ENCODE data around the gene ARHGAP36. TPM values are rescaled to one million over a fixed set of nuclear protein-coding genes. Genes with fewer than 3 reads are reported as not detected.

ARHGAP36 gene
- total RNA-seq = not detected in 2 replicates

- no peak for DNase-seq (ENCODE audit: low read depth in 2 of 2)
Measured at GRCh38 chrX:131058136-131058868, at the start of gene ARHGAP36. Gene ARHGAP36 (plus strand): TSS chrX:131058346. CDS start chrX:131081666, 23,320 bp downstream.

GRCh38 chrX:131010186-131010585 is 48.0 kb upstream of the ARHGAP36 start:
- DNase-seq (ENCODE audit: low read depth in 2 of 2) = no peak

- DNase-seq (ENCODE audit: low read depth in 2 of 2) = no peak
Measured at GRCh38 chrX:131025336-131025735, 32.8 kb upstream of the ARHGAP36 start.

GRCh38 chrX:131032354-131033230 is 25.6 kb upstream of the ARHGAP36 start:
- no peak for DNase-seq (ENCODE audit: low read depth in 2 of 2)

- no peak for DNase-seq (ENCODE audit: low read depth in 2 of 2)
Measured at GRCh38 chrX:131034063-131034462, 24.1 kb upstream of the ARHGAP36 start.

GRCh38 chrX:131040781-131041180 is 17.4 kb upstream of the ARHGAP36 start:
- DNase-seq (ENCODE audit: low read depth in 2 of 2) = no peak

- DNase-seq (ENCODE audit: low read depth in 2 of 2) = no peak
Measured at GRCh38 chrX:131041667-131042066, 16.5 kb upstream of the ARHGAP36 start.

GRCh38 chrX:131045726-131046125 is 12.4 kb upstream of the ARHGAP36 start:
- no peak for DNase-seq (ENCODE audit: low read depth in 2 of 2)

GRCh38 chrX:131046596-131046995 is 11.6 kb upstream of the ARHGAP36 start:
- no peak for DNase-seq (ENCODE audit: low read depth in 2 of 2)

GRCh38 chrX:131047180-131047579 is 11.0 kb upstream of the ARHGAP36 start:
- no peak for DNase-seq (ENCODE audit: low read depth in 2 of 2)

- no peak for DNase-seq (ENCODE audit: low read depth in 2 of 2)
Measured at GRCh38 chrX:131053076-131053475, 5.1 kb upstream of the ARHGAP36 start.

- no peak for DNase-seq (ENCODE audit: low read depth in 2 of 2)
Measured at GRCh38 chrX:131054906-131055305, 3.2 kb upstream of the ARHGAP36 start.

- no peak for DNase-seq (ENCODE audit: low read depth in 2 of 2)
Measured at GRCh38 chrX:131057706-131058105, 440 bp upstream of the ARHGAP36 start.

- DNase-seq (ENCODE audit: low read depth in 2 of 2) = no peak
Measured at GRCh38 chrX:131059246-131059645, 1.1 kb downstream of the ARHGAP36 start.

GRCh38 chrX:131060147-131060546 is 2.0 kb downstream of the ARHGAP36 start:
- no peak for DNase-seq (ENCODE audit: low read depth in 2 of 2)

- no peak for DNase-seq (ENCODE audit: low read depth in 2 of 2)
Measured at GRCh38 chrX:131061306-131061705, 3.2 kb downstream of the ARHGAP36 start.

GRCh38 chrX:131063613-131064012 is 5.5 kb downstream of the ARHGAP36 start:
- no peak for DNase-seq (ENCODE audit: low read depth in 2 of 2)

- DNase-seq (ENCODE audit: low read depth in 2 of 2) = no peak
Measured at GRCh38 chrX:131066237-131066636, 8.1 kb downstream of the ARHGAP36 start.

- DNase-seq (ENCODE audit: low read depth in 2 of 2) = no peak
Measured at GRCh38 chrX:131067216-131067615, 9.1 kb downstream of the ARHGAP36 start.

GRCh38 chrX:131067846-131068745 is 9.9 kb downstream of the ARHGAP36 start:
- no peak for DNase-seq (ENCODE audit: low read depth in 2 of 2)

GRCh38 chrX:131068945-131069719 is 11.0 kb downstream of the ARHGAP36 start:
- peak; percentile 4 to 28 for DNase-seq (ENCODE audit: low read depth in 2 of 2)

Data from lung microvascular endothelial cell (primary cell).